HG03521 (cell line): ENCODE data around the gene GHRL.
"Not testable (repeated sequence)": the region's sequence is repeated elsewhere in the genome, so short reads cannot be mapped to it uniquely, and the experiment has no call there.

Experiments used
- ATAC-seq: cut with Tn5 transposase; IDR thresholded peaks from one replicate; pipeline ENCODE4 v1.9.1; 2021; ENCODE audit warnings: mild to moderate bottlenecking, moderate library complexity; ENCODE audit not compliant: unreplicated experiment

GHRL gene

GRCh38 chr3:10300087-10300486 lies 7.3 kb upstream of the GHRL start:
- ATAC-seq: no peak

GRCh38 chr3:10299679-10300078 lies 6.9 kb upstream of the GHRL start:
- no peak for ATAC-seq

- ATAC-seq: no peak
These were observed 6.4 kb upstream of the GHRL start for GRCh38 chr3:10299175-10299574.

GRCh38 chr3:10298064-10298463 lies 5.3 kb upstream of the GHRL start:
- ATAC-seq: not testable (repeated sequence)

GRCh38 chr3:10294030-10294586 lies 1.4 kb upstream of the GHRL start:
- ATAC-seq: no peak

- ATAC-seq: no peak
These were observed 1.1 kb downstream of the GHRL start for GRCh38 chr3:10291641-10292040.

GRCh38 chr3:10290481-10291176 lies 2.1 kb downstream of the GHRL start:
- ATAC-seq: no peak

GRCh38 chr3:10289787-10290355 lies 2.9 kb downstream of the GHRL start:
- ATAC-seq: no peak

GRCh38 chr3:10289077-10289476 lies 3.7 kb downstream of the GHRL start:
- no peak for ATAC-seq

- no peak for ATAC-seq
These were observed 4.2 kb downstream of the GHRL start for GRCh38 chr3:10288575-10288960.

GRCh38 chr3:10287936-10288574 lies 4.7 kb downstream of the GHRL start:
- no peak for ATAC-seq

GRCh38 chr3:10286596-10287295 lies 6.0 kb downstream of the GHRL start:
- no peak for ATAC-seq

GRCh38 chr3:10286133-10286524 lies 6.6 kb downstream of the GHRL start:
- ATAC-seq: no peak

GRCh38 chr3:10285272-10286132 lies 7.2 kb downstream of the GHRL start:
- no peak for ATAC-seq

GRCh38 chr3:10284496-10284895 lies 8.3 kb downstream of the GHRL start:
- ATAC-seq: no peak

- no peak for ATAC-seq
These were observed 9.1 kb downstream of the GHRL start for GRCh38 chr3:10283638-10284037.

- no peak for ATAC-seq
These were observed 10.8 kb downstream of the GHRL start for GRCh38 chr3:10281951-10282350.

- no peak for ATAC-seq
These were observed 12.2 kb downstream of the GHRL start for GRCh38 chr3:10280571-10280970.

GRCh38 chr3:10280177-10280529 lies 12.6 kb downstream of the GHRL start:
- ATAC-seq: no peak

GRCh38 chr3:10279384-10280176 lies 13.2 kb downstream of the GHRL start:
- no peak for ATAC-seq
